Immature natural killer cell (primary cell): ENCODE results near the gene GTPBP4. TPM values are rescaled to one million over a fixed set of nuclear protein-coding genes. Genes with fewer than 3 reads are reported as not detected.

Experiments
- DNase-seq, 3 donors: peaks; one replicate each; pipeline ENCODE4 v3.0.0; 2022; ENCODE audit warnings: mixed read lengths in 1 of 3
- H3K27ac Mint-ChIP-seq, 6 donors: one replicate each; pipeline ENCODE4 v1.8.0; 2020; ENCODE audit warnings: mixed read lengths in 6 of 6, mild to moderate bottlenecking in 5 of 6, inconsistent platforms in 4 of 6, moderate library complexity in 3 of 6
- H3K27me3 Mint-ChIP-seq, 3 donors: one replicate each; pipeline ENCODE4 v1.8.0; 2020 to 2021; ENCODE audit warnings: low read depth in 3 of 3, mild to moderate bottlenecking in 3 of 3, mixed read lengths in 3 of 3, moderate library complexity in 3 of 3, inconsistent platforms in 1 of 3
- H3K36me3 Mint-ChIP-seq, 3 donors: one replicate each; pipeline ENCODE4 v1.8.0; 2020; ENCODE audit warnings: mixed read lengths in 3 of 3, inconsistent platforms in 2 of 3, mild to moderate bottlenecking in 2 of 3
- H3K4me1 Mint-ChIP-seq, 2 donors: one replicate each; pipeline ENCODE4 v1.8.0; 2020; ENCODE audit warnings: inconsistent platforms in 2 of 2, mild to moderate bottlenecking in 2 of 2, mixed read lengths in 2 of 2, moderate library complexity in 1 of 2
- H3K4me3 Mint-ChIP-seq, 5 donors: one replicate each; pipeline ENCODE4 v1.8.0; 2020; ENCODE audit warnings: mild to moderate bottlenecking in 5 of 5, mixed read lengths in 5 of 5, inconsistent platforms in 3 of 5, moderate library complexity in 3 of 5
- H3K9me3 Mint-ChIP-seq, 6 donors: one replicate each; pipeline ENCODE4 v1.8.0; 2020; ENCODE audit warnings: mild to moderate bottlenecking in 6 of 6, mixed read lengths in 6 of 6, inconsistent platforms in 4 of 6, moderate library complexity in 3 of 6
- polyA plus RNA-seq, 3 donors: library from polyadenylated mRNA; unstranded; fragments of 300-500 nt; fragmentation: Illumina TruSeq; gene quantifications; one replicate each; pipeline ENCODE4 v1.2.3, GENCODE V29; 2021

Gene GTPBP4
- polyA plus RNA-seq, 3 donors from 2014 or later = 10.5 to 22.5 (median 18.3) TPM

DNA sequence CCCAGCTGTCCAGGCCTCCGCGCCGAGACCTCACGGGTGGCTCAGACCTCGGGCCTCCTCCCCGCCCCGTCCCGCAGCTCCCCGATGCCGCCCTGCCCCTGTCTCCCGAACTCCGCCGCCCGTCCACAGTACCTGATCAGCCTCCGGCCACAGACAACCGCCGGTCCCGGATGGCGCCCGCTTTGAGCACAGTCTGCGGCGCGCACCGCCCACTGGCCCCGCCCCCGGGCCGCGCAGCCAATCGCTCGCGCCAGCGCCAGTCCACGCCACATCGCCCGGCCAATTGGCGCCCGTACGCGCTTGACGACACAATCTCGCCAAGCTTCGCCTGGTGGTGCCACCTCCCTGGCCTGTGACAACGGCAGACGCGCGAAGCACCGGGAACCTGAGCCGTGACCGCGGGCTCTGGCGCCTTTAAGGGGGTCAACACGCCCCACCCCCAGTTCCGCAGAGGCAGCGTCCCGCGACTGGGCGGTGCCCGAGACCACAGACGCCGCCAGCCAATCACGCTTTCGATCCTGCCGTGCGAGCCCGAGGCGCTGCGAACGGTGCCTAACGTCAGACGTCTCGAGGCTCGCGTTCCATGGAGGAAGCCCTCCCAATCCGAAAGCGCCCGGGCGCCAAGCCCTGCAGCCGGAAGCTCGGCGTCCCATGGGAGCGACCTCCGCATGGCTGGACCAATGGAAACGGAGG, 60.6 kb downstream of the GTPBP4 start, which contains the start of gene IDI1:
TSS of gene IDI1 (minus strand) at position 388 of the 693 bp plus-strand sequence. CDS start at position 272, 116 bp downstream.
- peak within 1 kb of the TSS; percentile 93 to 98 (median 95) for H3K4me3 Mint-ChIP-seq
- H3K9me3 Mint-ChIP-seq = no peaks in the 10 kb centered on the region
- H3K27ac Mint-ChIP-seq = peak within 1 kb of the TSS; percentile 98 to 100 (median 99)
- DNase-seq = peak; percentile 99
- H3K36me3 Mint-ChIP-seq = peaks cover 8 to 14% (median 9%) of the 10 kb centered on the region in 3 donors
- peaks cover 24 to 35% (median 26%) of the 10 kb centered on the region in 3 donors for H3K27me3 Mint-ChIP-seq
- H3K4me1 Mint-ChIP-seq = peaks cover 66 to 82% of the 10 kb centered on the region in 2 donors

DNA sequence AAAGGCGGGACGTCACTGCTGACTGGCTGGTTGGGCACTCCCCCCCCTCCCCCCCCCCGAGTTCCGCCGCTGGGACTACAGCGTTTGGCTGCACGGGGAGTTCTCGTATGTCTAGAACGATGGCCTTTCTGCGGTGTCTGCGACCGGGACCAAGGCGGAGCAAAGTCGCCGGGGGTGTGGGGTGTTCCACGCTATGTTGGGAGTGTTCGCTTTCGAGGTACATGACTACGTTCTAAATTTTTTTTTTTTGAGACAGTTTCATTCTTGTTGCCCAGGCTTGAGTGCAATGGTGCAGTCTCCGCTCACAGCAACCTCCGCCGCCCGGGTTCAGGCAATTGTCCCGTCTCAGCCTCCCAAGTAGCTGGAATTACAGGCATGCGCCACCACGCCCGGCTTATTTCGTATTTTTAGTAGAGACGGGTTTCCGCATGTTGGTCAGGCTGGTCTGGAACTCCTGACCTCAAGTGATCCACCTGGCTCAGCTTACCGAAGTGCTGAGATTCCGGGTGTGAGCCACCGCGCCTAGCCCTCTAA, 61.3 kb downstream of the GTPBP4 start:
- Mint-ChIP-seq H3K4me3 (peak overlapping the region; percentile 93 to 98 (median 95)), H3K36me3 (peaks cover 8 to 14% (median 10%) of the 10 kb centered on the region in 3 donors), H3K27me3 (peaks cover 24 to 33% (median 24%) of the 10 kb centered on the region in 3 donors), H3K4me1 (peaks cover 65 to 82% of the 10 kb centered on the region in 2 donors), H3K9me3 (no peaks in the 10 kb centered on the region), H3K27ac (peak overlapping the region; percentile 98 to 100 (median 99))
- DNase-seq = no peak

DNA sequence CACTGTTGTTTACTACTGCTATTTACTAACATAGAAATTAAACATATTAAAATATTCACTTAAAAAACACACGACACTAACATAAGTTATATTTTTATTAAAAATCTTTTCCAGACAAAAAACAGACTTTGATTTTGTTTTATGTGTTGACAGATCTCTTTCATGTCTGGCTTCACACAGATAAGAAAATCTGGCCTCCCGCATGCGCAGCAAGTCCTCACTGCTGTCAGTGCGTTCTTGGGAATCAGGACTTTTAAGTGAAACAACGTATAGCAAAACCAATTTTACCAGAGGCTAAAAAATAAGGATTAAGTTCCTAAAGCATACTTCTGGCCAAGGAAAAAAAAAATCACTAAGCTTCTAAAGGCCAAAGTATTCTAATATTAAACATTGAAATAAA, 61.9 kb downstream of the GTPBP4 start:
- DNase-seq = no peak
- Mint-ChIP-seq H3K9me3 (no peaks in the 10 kb centered on the region), H3K36me3 (peaks cover 8 to 14% (median 10%) of the 10 kb centered on the region in 3 donors), H3K4me3 (peak overlapping the region; percentile 93 to 98 (median 95)), H3K27me3 (peaks cover 24 to 30% (median 24%) of the 10 kb centered on the region in 3 donors), H3K27ac (peak overlapping the region; percentile 98 to 100 (median 99)), H3K4me1 (peaks cover 65 to 82% of the 10 kb centered on the region in 2 donors)

DNA sequence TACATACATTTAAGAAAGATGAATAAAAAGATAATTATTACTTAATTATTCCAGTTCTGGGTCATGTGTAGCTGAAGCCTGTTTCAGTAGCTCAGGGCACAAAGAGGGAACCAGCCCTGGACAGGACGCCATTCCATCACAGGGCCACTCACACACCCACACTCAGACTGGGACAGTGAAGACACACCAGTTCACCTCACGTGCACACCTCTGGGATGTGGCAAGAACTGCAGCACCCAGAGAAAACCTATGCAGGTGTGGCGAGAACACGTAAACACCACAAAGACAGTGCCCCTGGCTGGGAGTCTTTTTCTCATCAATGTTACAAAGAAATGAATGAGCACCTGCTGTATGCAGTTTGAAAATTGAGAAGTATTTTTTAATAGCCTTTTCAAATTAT, 62.3 kb downstream of the GTPBP4 start:
- no peaks in the 10 kb centered on the region for H3K9me3 Mint-ChIP-seq
- peaks cover 24 to 26% (median 24%) of the 10 kb centered on the region in 3 donors for H3K27me3 Mint-ChIP-seq
- no peak for DNase-seq
- peak overlapping the region; percentile 61 to 98 (median 95) for H3K4me3 Mint-ChIP-seq
- H3K4me1 Mint-ChIP-seq = peaks cover 65 to 82% of the 10 kb centered on the region in 2 donors
- peaks cover 8 to 14% (median 10%) of the 10 kb centered on the region in 3 donors for H3K36me3 Mint-ChIP-seq
- H3K27ac Mint-ChIP-seq = peak overlapping the region; percentile 90 to 100 (median 99)

DNA sequence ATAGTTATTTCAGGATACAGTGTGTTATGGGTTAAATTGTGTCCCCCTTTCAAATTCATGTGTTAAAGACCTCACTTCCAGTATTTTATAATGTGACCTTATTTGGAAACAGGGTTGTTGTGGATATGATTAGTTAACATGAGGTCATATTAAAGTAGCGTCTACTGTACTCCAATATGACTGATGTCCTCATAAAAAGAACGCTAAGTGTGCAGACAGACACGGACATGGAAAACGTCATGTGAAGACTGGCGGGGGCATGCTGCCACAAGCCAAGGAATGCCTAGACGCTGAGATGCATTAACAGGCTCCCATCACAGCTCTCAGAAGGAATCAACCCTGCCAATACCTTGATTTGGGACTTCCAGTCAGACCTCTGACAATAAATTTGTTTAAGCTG, 66.5 kb downstream of the GTPBP4 start:
- no peaks in the 10 kb centered on the region for H3K9me3 Mint-ChIP-seq

DNA sequence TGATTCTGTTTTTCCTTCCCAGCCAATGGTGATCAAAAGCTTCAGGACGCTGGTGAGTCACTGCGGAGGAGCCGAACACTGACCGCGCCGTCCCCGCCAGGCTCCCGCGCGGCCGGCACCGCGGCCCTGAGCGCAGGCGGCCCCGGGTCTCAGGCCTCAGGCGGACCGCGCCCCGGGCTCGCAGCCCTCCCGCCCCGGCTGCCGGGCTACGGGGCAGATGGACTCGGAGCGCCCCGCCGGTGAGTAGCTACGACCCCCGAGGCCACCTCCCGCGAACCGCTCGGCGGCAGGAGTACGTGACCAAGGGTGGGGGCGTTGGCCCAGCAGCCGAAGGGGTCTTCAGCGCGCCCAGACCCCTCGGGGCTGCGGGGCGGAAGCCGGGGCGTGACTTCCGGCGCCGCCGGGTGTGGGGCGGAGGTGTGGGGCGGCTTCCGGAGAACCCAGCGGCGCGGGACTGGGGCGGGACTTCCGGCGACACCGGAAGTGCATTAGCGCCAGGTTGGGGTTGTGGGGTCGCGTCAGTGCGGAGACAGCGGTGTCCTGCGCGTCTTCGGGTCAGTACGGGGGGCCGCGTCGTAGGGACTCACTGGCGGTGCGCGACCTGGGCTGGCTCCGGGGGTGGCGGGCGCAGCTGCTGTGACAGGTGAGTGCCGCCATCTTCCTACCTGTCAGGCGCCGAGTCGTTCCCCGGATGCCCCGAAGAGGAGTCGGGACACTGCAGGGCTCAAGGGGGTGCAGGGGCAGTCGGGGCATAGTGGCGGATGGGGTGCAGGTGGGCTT, 68.3 kb downstream of the GTPBP4 start, which contains the start of gene WDR37:
TSS of gene WDR37 (plus strand) at position 60 of the 780 bp plus-strand sequence. CDS start 15,771 bp downstream, outside the sequence.
- peak; percentile 89 to 93 (median 92) for DNase-seq
- Mint-ChIP-seq H3K4me3 (peak within 1 kb of the TSS; percentile 93 to 98 (median 94)), H3K9me3 (no peaks in the 10 kb centered on the region), H3K36me3 (peaks cover 6 to 16% (median 8%) of the 10 kb centered on the region in 3 donors), H3K4me1 (peaks cover 83 to 90% of the 10 kb centered on the region in 2 donors), H3K27me3 (peaks cover 9 to 23% (median 15%) of the 10 kb centered on the region in 3 donors), H3K27ac (peak within 1 kb of the TSS; percentile 95 to 99 (median 98))

More for the DNA sequence above, 66.5 kb downstream of the GTPBP4 start:
- Mint-ChIP-seq H3K4me1 (peaks cover 79 to 90% of the 10 kb centered on the region in 2 donors), H3K27me3 (peaks cover 9 to 25% (median 15%) of the 10 kb centered on the region in 3 donors), H3K36me3 (peaks cover 6 to 16% (median 8%) of the 10 kb centered on the region in 3 donors), H3K27ac (peak overlapping the region; percentile 95 to 99 (median 98)), H3K4me3 (peak overlapping the region; percentile 72 to 97 (median 93))
- no peak for DNase-seq

DNA sequence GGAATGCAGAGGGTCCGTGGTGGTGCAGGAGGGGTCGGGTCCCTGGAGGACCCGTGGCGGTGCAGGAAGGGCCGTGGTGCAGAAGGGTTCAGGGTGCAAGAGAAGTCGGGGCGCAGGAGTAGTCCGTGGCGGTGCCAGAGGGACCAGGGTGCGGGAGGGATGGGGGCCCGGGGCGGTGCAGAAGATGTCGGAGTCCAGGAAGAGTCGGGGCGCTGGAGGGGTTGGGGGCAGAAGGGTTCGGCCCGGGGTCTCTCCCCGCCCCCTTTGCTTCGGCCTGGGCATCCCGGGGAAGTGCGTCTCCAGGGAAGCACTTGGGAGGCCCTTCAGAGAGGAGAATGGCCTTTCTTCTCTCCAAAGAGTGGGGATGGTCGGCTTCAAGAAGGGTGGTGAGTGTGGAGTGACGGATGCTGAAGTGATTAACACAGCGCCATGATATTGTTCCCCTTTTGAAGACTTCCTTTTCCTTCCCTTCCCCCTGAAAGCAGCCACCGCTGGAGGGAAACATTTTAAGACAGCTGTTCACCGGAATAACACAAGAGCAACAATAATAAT, 68.9 kb downstream of the GTPBP4 start:
- Mint-ChIP-seq H3K36me3 (peaks cover 6 to 14% (median 8%) of the 10 kb centered on the region in 3 donors), H3K27me3 (peaks cover 9 to 23% (median 15%) of the 10 kb centered on the region in 3 donors), H3K4me3 (peak overlapping the region; percentile 84 to 98 (median 93)), H3K4me1 (peaks cover 85 to 90% of the 10 kb centered on the region in 2 donors), H3K9me3 (no peaks in the 10 kb centered on the region), H3K27ac (peak overlapping the region; percentile 92 to 99 (median 96))
- DNase-seq = no peak

DNA sequence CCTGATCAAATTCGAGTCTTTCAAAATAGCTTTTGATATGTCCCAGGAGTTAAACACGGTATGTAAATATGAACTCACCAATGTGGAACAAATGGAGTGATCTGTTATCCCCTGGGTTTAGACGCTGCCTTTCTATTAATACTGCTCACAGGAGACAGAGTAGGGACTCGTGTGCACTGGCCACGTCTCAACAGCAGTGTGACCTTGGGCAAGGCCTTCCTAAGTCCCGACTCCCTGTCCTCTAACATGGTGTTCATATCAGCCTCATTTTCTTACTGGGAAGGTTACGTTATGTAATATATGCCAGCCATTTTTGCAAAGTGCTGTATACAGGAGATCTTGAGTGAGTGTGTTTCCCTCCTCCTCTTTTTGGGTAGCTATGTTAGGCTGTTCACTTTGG, 69.8 kb downstream of the GTPBP4 start:
- Mint-ChIP-seq H3K4me3 (peak overlapping the region; percentile 84 to 98 (median 93)), H3K36me3 (peaks cover 6 to 9% (median 8%) of the 10 kb centered on the region in 3 donors), H3K27me3 (peaks cover 9 to 23% (median 15%) of the 10 kb centered on the region in 3 donors), H3K27ac (peak overlapping the region; percentile 92 to 99 (median 96)), H3K9me3 (no peaks in the 10 kb centered on the region), H3K4me1 (peaks cover 87 to 90% of the 10 kb centered on the region in 2 donors)
- DNase-seq = no peak

DNA sequence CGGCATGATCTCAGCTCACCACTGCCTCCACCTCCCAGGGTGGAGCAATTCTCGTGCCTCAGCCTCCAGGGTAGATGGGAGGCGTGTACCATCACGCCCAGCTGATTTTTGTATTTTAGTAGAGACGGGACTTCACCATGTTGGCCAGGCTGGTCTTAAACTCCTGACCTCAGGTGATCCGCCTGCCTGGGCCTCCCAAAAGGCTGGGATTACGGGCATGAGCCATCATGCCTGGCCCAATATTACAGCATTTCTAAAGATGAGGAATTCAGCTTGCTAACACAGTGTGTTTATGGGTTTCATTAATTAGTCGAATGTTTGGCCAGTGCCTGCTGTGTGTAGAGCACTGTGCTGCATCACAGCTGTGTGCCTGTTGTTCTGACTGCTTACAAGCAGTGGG, 71.7 kb downstream of the GTPBP4 start:
- peak overlapping the region; percentile 84 to 96 (median 91) for H3K27ac Mint-ChIP-seq
- H3K9me3 Mint-ChIP-seq = peaks cover 0 to 1% (median 0%) of the 10 kb centered on the region in 6 donors
- peaks cover 0 to 8% (median 2%) of the 10 kb centered on the region in 3 donors for H3K36me3 Mint-ChIP-seq
- peak overlapping the region in 3 of 5 donors; percentile 20 to 57 (median 40) for H3K4me3 Mint-ChIP-seq
- no peak for DNase-seq
- H3K4me1 Mint-ChIP-seq = peaks cover 87 to 90% of the 10 kb centered on the region in 2 donors
- H3K27me3 Mint-ChIP-seq = peaks cover 13 to 30% (median 15%) of the 10 kb centered on the region in 3 donors

DNA sequence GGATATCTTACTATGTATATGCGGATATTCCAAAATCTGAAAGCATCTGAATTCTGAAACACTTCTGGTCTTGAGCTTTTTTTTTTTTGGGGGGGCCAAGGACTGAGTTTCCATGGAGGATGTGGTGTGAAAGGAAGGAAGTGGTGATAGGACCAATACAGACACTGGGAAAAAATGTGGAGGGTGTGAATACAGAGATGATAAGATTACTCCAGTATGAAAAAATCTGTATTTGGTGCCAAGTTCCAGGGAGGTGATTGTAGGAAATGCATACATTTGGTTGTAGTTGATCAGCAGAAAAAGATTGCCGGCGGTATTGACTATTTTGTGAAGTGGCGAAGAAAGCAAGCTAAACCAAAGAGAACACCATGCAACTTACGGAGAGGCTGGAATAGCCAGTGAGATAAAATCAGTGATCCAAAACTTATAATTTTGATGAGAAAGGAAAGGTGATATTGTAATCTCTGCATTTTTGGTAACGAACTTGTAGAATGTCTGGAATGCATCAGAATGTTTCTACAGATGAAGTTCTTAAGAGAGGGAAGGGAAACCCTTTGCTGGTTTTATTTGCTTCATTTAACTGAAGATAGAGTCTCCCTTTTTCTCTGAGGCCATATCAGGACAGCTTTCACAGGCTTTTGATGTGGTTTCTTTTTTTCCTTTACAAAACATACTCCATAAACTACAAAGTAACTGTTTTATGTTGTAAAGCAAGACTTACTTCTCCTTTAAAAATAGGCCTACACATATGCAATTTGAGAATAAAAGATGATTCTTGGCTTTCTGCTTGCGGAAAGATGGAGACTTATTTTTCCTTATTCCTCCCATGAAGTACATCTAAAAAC, 73.9 kb downstream of the GTPBP4 start:
- peaks cover 0 to 9% (median 2%) of the 10 kb centered on the region in 3 donors for H3K36me3 Mint-ChIP-seq
- H3K27me3 Mint-ChIP-seq = peaks cover 4 to 17% (median 9%) of the 10 kb centered on the region in 3 donors
- peak overlapping the region; percentile 60 to 88 (median 85) for H3K4me3 Mint-ChIP-seq
- peaks cover 95 to 97% of the 10 kb centered on the region in 2 donors for H3K4me1 Mint-ChIP-seq
- H3K27ac Mint-ChIP-seq = peak overlapping the region; percentile 85 to 96 (median 93)
- no peak for DNase-seq
- peaks cover 0 to 1% (median 0%) of the 10 kb centered on the region in 6 donors for H3K9me3 Mint-ChIP-seq

DNA sequence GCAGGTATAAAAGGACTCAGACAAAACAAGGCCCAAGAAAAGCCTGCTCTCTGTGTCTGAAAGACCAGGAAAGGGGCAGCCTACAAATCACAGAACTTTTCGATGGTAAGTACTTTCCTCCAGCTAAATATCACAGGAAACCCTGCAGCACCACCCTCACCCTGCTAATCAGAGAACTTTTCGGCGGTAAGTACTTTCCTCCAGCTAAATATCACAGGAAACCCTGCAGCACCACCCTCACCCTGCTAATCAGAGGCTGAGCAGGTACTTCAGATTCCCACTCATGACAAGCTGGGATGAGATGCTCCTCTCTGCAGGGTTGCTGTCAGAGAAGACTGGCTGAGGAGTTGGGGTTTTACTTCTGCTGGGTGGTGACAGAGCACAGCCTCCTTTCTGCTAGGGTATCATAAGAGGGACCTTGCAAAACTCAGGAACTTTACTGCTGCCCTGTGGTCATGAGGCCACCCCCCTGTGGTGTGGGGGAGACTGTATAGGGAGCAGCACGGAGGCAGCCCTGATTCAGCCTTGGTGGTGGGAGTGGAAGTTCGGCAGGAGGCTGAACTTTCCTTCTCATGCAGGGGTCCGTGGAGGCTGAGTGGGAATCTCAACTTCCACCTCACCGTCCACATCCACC, 75.1 kb downstream of the GTPBP4 start:
- Mint-ChIP-seq H3K27me3 (peaks cover 0 to 10% (median 6%) of the 10 kb centered on the region in 3 donors), H3K4me1 (peaks cover 95 to 97% of the 10 kb centered on the region in 2 donors), H3K36me3 (peaks cover 0 to 9% (median 0%) of the 10 kb centered on the region in 3 donors), H3K9me3 (peaks cover 0 to 1% (median 0%) of the 10 kb centered on the region in 6 donors), H3K4me3 (peak overlapping the region; percentile 60 to 88 (median 85)), H3K27ac (peak overlapping the region; percentile 85 to 96 (median 93))
- peak; percentile 64 to 68 (median 65) for DNase-seq

DNA sequence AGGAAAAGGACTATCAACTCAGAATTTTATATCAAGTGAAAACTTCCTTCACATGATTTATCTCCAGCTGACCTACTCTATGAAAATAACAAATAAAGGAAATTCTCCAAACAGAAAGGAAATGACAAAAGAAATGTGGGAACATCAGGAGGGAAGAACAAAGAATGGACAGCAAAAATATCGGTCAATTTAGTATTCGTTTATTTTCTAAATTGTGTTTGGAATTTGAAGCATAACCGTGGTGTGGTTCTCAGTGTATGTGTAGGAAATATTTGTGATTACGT, 76.7 kb downstream of the GTPBP4 start:
- Mint-ChIP-seq H3K9me3 (peaks cover 0 to 1% (median 0%) of the 10 kb centered on the region in 6 donors), H3K36me3 (peaks cover 0 to 9% (median 0%) of the 10 kb centered on the region in 3 donors), H3K4me3 (peak overlapping the region; percentile 17 to 78 (median 48)), H3K27ac (peak overlapping the region; percentile 85 to 96 (median 93)), H3K4me1 (peaks cover 96 to 98% of the 10 kb centered on the region in 2 donors), H3K27me3 (peaks cover 0 to 12% (median 6%) of the 10 kb centered on the region in 3 donors)
- no peak for DNase-seq
